Right forelimb (tissue), 1 donor: ENCODE results near the gene AMBRA1.
"Not testable (repeated sequence)": the region's sequence is repeated elsewhere in the genome, so short reads cannot be mapped to it uniquely, and the experiment has no call there.

Experiments
- DNase-seq: peaks from one replicate; pipeline ENCODE4 v3.0.0-alpha.2; 2018

Gene AMBRA1

GRCh38 chr11:46533396-46534100 is 60.3 kb downstream of the AMBRA1 start:
- DNase-seq: no peak

GRCh38 chr11:46529928-46530574 is 63.8 kb downstream of the AMBRA1 start:
- no peak for DNase-seq

GRCh38 chr11:46529095-46529905 is 64.5 kb downstream of the AMBRA1 start:
- DNase-seq: peak; percentile 59

- DNase-seq: no peak
These were observed 65.3 kb downstream of the AMBRA1 start for GRCh38 chr11:46528445-46529094.

GRCh38 chr11:46527591-46528130 is 66.2 kb downstream of the AMBRA1 start:
- no peak for DNase-seq

- DNase-seq: no peak
These were observed 67.3 kb downstream of the AMBRA1 start for GRCh38 chr11:46526216-46527215.

- DNase-seq: no peak
These were observed 69.5 kb downstream of the AMBRA1 start for GRCh38 chr11:46524201-46524770.

- DNase-seq: no peak
These were observed 70.5 kb downstream of the AMBRA1 start for GRCh38 chr11:46523290-46523689.

- DNase-seq: no peak
These were observed 71.0 kb downstream of the AMBRA1 start for GRCh38 chr11:46522682-46523281.

- no peak for DNase-seq
These were observed 71.7 kb downstream of the AMBRA1 start for GRCh38 chr11:46521961-46522681.

GRCh38 chr11:46520971-46521745 is 72.7 kb downstream of the AMBRA1 start:
- no peak for DNase-seq

- no peak for DNase-seq
These were observed 74.5 kb downstream of the AMBRA1 start for GRCh38 chr11:46519351-46519750.

- DNase-seq: not testable (repeated sequence)
These were observed 74.9 kb downstream of the AMBRA1 start for GRCh38 chr11:46518928-46519327.

GRCh38 chr11:46514370-46514769 is 79.5 kb downstream of the AMBRA1 start:
- no peak for DNase-seq

- no peak for DNase-seq
These were observed 79.9 kb downstream of the AMBRA1 start for GRCh38 chr11:46513934-46514342.

- DNase-seq: no peak
These were observed 81.5 kb downstream of the AMBRA1 start for GRCh38 chr11:46512261-46512881.

- no peak for DNase-seq
These were observed 82.5 kb downstream of the AMBRA1 start for GRCh38 chr11:46511342-46511741.

- DNase-seq: no peak
These were observed 85.5 kb downstream of the AMBRA1 start for GRCh38 chr11:46508360-46508759.

- no peak for DNase-seq
These were observed 87.4 kb downstream of the AMBRA1 start for GRCh38 chr11:46506483-46506791.
